GM10266 (cell line): Measurements from ENCODE around the gene PMM2.
A peak's percentile ranks its signal among the peaks of the same experiment; 100 is the strongest.
"Not testable (repeated sequence)": the region's sequence is repeated elsewhere in the genome, so short reads cannot be mapped to it uniquely, and the experiment has no call there.

ENCODE experiments used
- DNase-seq: peaks from one replicate; pipeline ENCODE4 v3.0.0; 2012; ENCODE audit errors: extremely low spot score
- TF ChIP-seq, protein P1 (sequence below): IDR thresholded peaks from 2 replicates; pipeline ENCODE4 v1.5.1; 2012; ENCODE audit warnings: mild to moderate bottlenecking, low read depth; ENCODE audit not compliant: control insufficient read depth, insufficient read depth; ENCODE audit errors: missing control alignments

Gene PMM2

DNA sequence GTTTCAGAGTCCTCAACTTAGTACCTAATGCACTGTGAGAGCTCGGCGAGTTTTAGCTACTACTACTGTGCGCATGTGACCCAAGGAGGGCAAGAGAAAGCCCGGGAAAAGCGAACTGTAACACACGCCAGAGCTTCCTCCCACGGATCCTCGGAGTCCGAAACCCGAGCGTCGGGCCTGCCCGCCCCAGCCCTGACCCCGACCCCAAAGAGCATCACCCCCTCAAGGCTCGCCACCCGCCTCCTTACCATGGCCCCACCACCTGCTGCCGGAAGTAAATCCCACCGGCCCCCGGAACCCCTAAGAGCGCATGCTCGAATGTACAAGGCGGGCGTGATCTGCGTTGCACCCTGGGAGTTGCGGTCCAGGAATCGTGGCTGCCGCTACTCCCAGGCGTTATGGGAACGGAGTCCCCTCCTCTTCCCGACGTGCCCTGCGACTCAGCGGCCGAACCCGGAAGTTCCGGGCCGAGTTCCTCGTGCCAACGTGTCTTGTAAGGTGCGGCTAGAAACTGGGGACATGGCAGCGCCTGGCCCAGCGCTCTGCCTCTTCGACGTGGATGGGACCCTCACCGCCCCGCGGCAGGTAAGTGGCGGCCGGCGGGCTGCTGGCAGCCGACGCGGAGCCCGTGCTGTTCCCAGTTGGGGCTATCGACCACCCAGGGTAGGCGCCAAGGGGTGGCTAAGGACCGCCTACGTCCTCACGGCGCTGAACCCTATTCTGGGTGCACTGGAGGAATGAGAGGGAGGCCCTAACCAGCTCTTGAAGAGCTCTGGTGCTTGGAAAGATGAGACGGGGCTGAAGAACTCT, at the start of gene PMM2, which contains the start of gene TMEM186:
Gene PMM2 (plus strand): TSS at position 476 of the 810 bp plus-strand sequence. CDS start 44 bp downstream, at position 520.
Gene TMEM186 (minus strand): TSS at position 276 of the 810 bp plus-strand sequence. CDS start 25 bp downstream, at position 251.
- DNase-seq: peak; percentile 94
- TF ChIP-seq, protein P1, sequence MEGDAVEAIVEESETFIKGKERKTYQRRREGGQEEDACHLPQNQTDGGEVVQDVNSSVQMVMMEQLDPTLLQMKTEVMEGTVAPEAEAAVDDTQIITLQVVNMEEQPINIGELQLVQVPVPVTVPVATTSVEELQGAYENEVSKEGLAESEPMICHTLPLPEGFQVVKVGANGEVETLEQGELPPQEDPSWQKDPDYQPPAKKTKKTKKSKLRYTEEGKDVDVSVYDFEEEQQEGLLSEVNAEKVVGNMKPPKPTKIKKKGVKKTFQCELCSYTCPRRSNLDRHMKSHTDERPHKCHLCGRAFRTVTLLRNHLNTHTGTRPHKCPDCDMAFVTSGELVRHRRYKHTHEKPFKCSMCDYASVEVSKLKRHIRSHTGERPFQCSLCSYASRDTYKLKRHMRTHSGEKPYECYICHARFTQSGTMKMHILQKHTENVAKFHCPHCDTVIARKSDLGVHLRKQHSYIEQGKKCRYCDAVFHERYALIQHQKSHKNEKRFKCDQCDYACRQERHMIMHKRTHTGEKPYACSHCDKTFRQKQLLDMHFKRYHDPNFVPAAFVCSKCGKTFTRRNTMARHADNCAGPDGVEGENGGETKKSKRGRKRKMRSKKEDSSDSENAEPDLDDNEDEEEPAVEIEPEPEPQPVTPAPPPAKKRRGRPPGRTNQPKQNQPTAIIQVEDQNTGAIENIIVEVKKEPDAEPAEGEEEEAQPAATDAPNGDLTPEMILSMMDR: no peak

DNA sequence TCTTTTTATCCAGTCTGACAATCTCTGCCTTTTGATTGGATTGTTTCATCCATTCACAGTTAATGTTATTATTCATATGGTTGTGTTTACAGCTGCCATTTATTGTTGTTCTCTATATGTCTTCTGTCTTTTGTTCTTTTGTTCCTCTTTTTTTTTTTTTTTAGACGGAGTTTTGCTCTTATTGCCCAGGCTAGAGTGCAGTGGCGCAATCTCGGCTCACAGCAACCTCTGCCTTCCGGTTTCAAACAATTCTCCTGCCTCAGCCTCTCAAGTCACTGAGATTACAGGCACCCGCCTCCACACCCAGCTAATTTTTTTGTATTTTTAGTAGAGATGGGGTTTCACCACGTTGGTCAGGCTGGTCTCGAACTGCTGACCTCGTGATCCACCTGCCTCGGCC, 48.7 kb upstream of the PMM2 start:
- DNase-seq: not testable (repeated sequence)

DNA sequence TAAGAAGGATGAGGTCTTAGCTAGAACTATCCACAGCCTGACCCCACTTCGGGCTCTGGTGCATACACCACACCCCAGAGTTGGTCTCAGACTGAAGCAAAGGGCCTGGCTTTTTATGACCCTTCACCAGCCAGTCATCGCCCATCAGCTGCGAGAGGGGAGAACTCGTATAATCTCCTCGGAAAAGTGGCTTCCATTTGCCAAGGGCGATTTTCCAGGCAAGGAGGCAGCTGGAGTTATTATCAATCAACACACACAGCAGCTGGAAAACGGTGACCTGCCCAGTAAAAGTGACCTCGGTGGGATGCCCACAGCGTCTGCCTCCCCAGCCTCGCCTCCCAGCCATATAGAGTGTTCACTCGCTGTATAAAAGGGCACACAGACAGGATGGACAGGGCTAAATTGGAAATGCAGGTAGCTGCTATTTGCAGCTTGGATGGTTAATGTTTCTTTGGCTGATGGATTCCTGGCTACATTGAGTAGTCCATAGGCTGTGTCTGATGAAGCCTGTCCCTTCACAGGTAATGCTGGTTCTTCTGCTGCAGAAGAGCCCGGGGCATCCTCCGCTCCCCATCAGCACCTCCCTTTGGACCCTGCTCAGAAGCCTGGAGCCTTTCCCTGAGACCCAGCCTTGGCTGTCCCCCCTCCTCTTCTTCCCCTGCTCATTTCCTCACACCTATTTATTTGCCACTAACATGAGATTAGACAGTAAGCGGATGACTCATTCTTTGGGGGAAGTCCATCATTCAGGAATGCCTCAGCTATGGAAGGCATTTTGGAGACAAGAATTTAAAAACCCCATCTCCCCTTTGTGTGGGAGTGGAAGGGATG, 45.9 kb upstream of the PMM2 start:
- DNase-seq: no peak
- TF ChIP-seq, protein P1: no peak

DNA sequence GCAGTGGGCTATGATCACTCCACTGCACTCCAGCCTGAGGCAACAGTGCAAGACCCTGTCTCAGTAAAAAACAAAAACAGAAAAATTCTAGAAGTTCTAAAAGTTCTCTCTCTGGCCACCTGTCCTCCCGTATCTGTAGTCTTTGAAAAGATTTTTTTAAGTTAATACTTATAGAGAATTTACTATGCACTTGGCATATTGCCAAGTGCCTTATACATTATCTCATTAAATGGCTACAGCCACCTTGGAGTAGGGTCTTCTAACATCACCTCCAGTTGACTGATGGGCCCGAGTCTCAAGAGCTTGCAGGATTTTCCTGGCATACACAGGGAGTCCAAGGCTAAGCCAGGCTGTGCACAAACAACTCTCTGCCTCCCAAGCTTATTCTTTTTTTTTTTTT, 44.9 kb upstream of the PMM2 start:
- TF ChIP-seq, protein P1: no peak
- no peak for DNase-seq

DNA sequence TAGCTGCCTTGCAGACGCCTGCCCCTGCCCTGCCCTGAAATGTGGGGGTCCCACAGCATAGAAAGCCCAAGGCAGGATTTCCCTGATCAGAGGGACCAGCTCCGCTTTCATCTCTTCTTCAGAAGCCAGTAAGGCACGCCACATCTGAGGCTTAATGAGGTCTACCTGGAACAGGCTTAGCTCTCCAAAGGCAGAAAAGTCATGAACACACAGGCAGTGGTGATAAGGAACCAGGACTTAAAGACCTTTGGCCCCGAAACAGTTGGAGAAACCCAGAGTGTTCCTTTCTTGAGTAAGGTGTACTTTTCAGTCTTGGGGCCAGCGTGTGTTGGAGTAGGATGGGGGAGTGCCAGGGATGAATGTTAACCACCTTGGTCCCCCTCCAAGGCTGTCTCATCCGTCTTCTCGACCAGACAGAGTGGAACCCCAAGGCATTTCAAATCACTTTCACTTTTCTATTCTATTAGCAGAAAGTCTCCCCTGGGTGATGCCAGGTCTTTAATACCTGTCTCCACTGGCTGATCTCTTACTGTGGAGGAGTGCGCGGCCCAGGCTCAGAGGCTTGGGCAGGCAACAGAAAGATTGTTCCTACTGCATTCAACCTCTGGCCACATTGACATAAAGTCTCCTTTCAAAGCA, 44.1 kb upstream of the PMM2 start:
- DNase-seq: no peak
- TF ChIP-seq, protein P1: no peak

DNA sequence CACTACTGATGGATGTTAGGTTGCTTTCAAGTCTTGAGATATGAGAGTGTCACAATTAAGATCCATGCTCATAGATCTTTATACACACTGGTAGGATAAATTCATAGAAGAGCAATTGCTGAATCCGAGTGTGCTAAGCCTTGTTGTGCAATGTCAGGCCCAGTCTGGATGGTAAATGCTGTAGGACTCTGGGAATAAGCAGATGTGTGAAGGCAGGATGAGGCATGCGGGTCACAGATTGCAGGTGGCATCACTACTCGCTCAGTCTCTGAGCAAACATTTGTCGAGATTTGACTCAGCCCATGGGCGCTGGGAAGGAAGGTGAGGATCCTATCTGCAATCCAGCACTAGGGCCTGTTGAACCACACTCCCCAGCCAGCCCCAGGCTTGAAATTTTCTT, 40.9 kb upstream of the PMM2 start:
- TF ChIP-seq, protein P1: no peak
- DNase-seq: no peak

DNA sequence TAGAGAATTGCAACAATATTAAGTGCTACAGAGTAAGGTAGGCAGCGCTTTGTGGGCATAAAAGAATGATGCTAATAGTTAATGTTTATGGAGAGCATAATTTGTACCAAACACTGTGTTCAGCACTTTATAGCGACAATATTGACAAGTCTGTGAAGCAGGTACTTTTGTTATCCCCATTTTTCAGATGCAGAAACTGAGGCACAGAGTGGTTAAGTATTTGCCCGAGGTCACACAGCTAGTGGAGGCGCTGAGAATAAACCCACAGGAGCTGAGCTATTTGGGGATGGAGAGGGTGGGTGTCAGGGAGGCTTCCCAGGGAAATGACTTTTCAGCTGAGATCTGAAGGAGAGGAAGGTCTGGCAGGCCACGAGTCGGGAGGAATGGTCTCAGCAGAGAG, 39.6 kb upstream of the PMM2 start:
- no peak for DNase-seq
- TF ChIP-seq, protein P1: no peak
